HepG2 (cell line): ENCODE measurements around the gene MLYCD. TPM values are rescaled to one million over a fixed set of nuclear protein-coding genes. Genes with fewer than 3 reads are reported as not detected.

Source experiments
- ERF ChIP-seq: IDR thresholded peaks from 2 replicates; pipeline ENCODE4 v1.6.1; 2018; ENCODE audit warnings: missing biosample characterization, missing genetic modification reagents
- ETV6 ChIP-seq: sonication (generic); formaldehyde crosslinking; conservative IDR thresholded peaks from 2 replicates; pipeline ENCODE4 v1.4.0; 2020; ENCODE audit warnings: missing genetic modification reagents
- GABPB1 ChIP-seq: IDR thresholded peaks from 2 replicates; pipeline ENCODE4 v1.6.1; 2016; ENCODE audit warnings: mild to moderate bottlenecking, missing genetic modification reagents, moderate library complexity, missing compliant biosample characterization
- HNRNPH1 ChIP-seq: fragments of 200-400 bp; formaldehyde crosslinking; optimal IDR thresholded peaks from 2 replicates; pipeline ENCODE3; 2017; ENCODE audit warnings: mild to moderate bottlenecking, low read depth, low read length
- HNRNPUL1 ChIP-seq: fragments of 200-400 bp; formaldehyde crosslinking; IDR thresholded peaks from 2 replicates; pipeline ENCODE4 v1.6.1; 2017; ENCODE audit warnings: low read depth, mild to moderate bottlenecking, low read length, moderate library complexity
- NAIF1 ChIP-seq: sonication (generic); formaldehyde crosslinking; IDR thresholded peaks from 2 replicates; pipeline ENCODE4 v1.5.0; 2020; ENCODE audit warnings: mild to moderate bottlenecking, missing genetic modification reagents, borderline replicate concordance
- SIN3A ChIP-seq: IDR thresholded peaks from 2 replicates; pipeline ENCODE4 v1.6.1; 2011; ENCODE audit warnings: low read depth, mild to moderate bottlenecking, control low read depth, low read length, borderline replicate concordance
- SNRNP70 ChIP-seq: fragments of 200-400 bp; formaldehyde crosslinking; IDR thresholded peaks from 2 replicates; pipeline ENCODE4 v1.6.1; 2017; ENCODE audit warnings: mild to moderate bottlenecking, low read depth, low read length, moderate library complexity
- SPEN ChIP-seq: sonication (generic); formaldehyde crosslinking; IDR thresholded peaks from 2 replicates; pipeline ENCODE4 v1.5.1; 2020; ENCODE audit warnings: low read depth, mild to moderate bottlenecking, missing genetic modification reagents
- TRAFD1 ChIP-seq: sonication (generic); formaldehyde crosslinking; IDR thresholded peaks from 2 replicates; pipeline ENCODE4 v1.5.1; 2020; ENCODE audit warnings: missing genetic modification reagents, mild to moderate bottlenecking, borderline replicate concordance
- ZBTB3 ChIP-seq: sonication (generic); formaldehyde crosslinking; IDR thresholded peaks from 2 replicates; pipeline ENCODE4 v1.4.0; 2020; ENCODE audit warnings: low read depth, mild to moderate bottlenecking, moderate library complexity, missing genetic modification reagents, borderline replicate concordance
- ZNF263 ChIP-seq: sonication (generic); formaldehyde crosslinking; IDR thresholded peaks from 2 replicates; pipeline ENCODE4 v1.4.0; 2020; ENCODE audit warnings: missing genetic modification reagents
- ZNF282 ChIP-seq: fragments of 450-650 bp; IDR thresholded peaks from 2 replicates; pipeline ENCODE4 v1.6.1; 2018; ENCODE audit not compliant: partially characterized antibody
- ZNF337 ChIP-seq: sonication (generic); formaldehyde crosslinking; IDR thresholded peaks from 2 replicates; pipeline ENCODE4 v1.5.1; 2020; ENCODE audit warnings: missing genetic modification reagents, low read depth, mild to moderate bottlenecking, borderline replicate concordance
- ZNF572 ChIP-seq: sonication (generic); formaldehyde crosslinking; IDR thresholded peaks from 2 replicates; pipeline ENCODE4 v1.5.1; 2020; ENCODE audit warnings: mild to moderate bottlenecking, missing genetic modification reagents
- ZNF652 ChIP-seq: IDR thresholded peaks from 2 replicates; pipeline ENCODE4 v1.6.1; 2016; ENCODE audit warnings: low read depth, borderline replicate concordance
- ZNF709 ChIP-seq: sonication (generic); formaldehyde crosslinking; IDR thresholded peaks from 2 replicates; pipeline ENCODE4 v1.5.0; 2020; ENCODE audit warnings: mild to moderate bottlenecking, missing genetic modification reagents
- ZNF746 ChIP-seq: sonication (generic); formaldehyde crosslinking; IDR thresholded peaks from 2 replicates; pipeline ENCODE4 v1.8.0; 2022; ENCODE audit warnings: mild to moderate bottlenecking, missing genetic modification reagents
- polyA plus RNA-seq, 8 experiments: library from polyadenylated mRNA; depleted of rRNA in 3 of 8; stranded (reverse) in 7 of 8; unstranded in 1 of 8; fragments of >200 nt; fragmentation: Illumina TruSeq in 4 of 8; extraction: Trizol in 4 of 8; gene quantifications; 2 replicates each; pipeline versions ENCODE4 v1.2.1 to v1.2.3, GENCODE V29; 2011 to 2016; ENCODE audit warnings: low read depth in 4 of 8, missing spikeins in 1 of 8, mixed read lengths in 1 of 8; ENCODE audit not compliant: insufficient read depth in 1 of 8
- total RNA-seq, 5 experiments: library from RNA; depleted of rRNA; stranded (reverse); fragments of >200 nt; fragmentation: Illumina TruSeq; extraction: Trizol; gene quantifications; 2 replicates each; pipeline ENCODE4 v1.2.3, GENCODE V29; 2016; ENCODE audit warnings: low read depth in 1 of 5
- TF ChIP-seq, protein P1 (sequence below): sonication (generic); formaldehyde crosslinking; IDR thresholded peaks from 2 replicates; pipeline ENCODE4 v1.4.0; 2020; ENCODE audit warnings: mild to moderate bottlenecking, missing genetic modification reagents
- TF ChIP-seq, protein P2 (sequence below): sonication (generic); formaldehyde crosslinking; IDR thresholded peaks from 2 replicates; pipeline ENCODE4 v1.4.0; 2020; ENCODE audit warnings: missing genetic modification reagents
- TF ChIP-seq, protein P3 (sequence below): sonication (generic); formaldehyde crosslinking; IDR thresholded peaks from 2 replicates; pipeline ENCODE4 v1.4.0; 2020; ENCODE audit warnings: mild to moderate bottlenecking, missing genetic modification reagents

The MLYCD gene
- total and polyA plus RNA-seq, 2 of the 13 experiments (the other 11 are each of a cell fraction or from before 2014, with no cell fraction given), result 1.8 to 4.0 TPM

DNA sequence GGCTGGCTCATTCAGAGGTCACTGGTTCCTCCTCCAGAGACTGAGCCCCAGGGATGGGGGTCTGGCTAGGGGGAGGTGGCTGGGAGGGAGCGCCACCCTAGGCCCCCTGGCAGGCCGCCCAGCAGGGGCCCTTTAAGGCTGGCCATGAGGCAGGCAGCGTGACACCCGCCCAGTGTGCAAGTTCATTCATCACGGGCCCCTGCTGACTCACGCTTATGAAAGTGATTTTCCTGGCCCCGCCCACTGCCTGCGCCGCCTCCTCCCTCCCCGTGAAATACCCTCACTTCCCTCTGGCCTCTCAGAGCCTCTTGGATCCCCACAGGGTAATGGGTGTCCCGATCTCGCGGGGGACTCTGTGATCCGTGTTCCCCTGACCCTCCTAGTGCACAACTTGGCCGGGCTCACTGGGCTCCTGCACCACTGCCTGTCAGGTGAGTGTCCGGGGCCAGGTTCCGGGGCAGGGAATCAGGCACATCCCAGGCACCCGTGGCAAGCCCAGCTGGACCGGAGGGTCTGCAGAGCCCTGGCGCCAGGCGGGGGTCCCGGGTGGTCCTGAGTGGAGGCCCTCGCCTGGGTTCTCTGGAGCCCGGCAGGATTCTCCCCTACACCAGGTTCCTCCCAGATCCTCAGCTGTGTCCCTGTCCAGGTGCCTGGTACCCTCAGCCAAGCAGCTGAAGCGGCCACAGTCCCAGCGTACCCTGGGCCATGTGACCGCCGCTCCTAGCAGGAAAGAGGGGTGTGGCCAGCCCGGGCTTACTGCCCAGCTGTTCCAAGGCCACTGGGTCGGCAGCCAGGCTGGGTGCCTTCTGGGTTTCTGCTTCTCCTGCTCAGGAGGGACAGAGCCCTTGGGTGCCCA, 54.3 kb downstream of the MLYCD start, which contains the start of gene OSGIN1 (continued):
- peak; percentile 82; the same call in 1 of the 2 replicates for TF ChIP-seq ZNF337 (CRISPR knock-in tag)
- 0 out of 2 replicates have a peak, but pooled peaks have one; percentile 38 for TF ChIP-seq ZNF572
- no peak for TF ChIP-seq HNRNPH1
- peak; percentile 87 for TF ChIP-seq SPEN (CRISPR knock-in tag)
- TF ChIP-seq, protein P1, sequence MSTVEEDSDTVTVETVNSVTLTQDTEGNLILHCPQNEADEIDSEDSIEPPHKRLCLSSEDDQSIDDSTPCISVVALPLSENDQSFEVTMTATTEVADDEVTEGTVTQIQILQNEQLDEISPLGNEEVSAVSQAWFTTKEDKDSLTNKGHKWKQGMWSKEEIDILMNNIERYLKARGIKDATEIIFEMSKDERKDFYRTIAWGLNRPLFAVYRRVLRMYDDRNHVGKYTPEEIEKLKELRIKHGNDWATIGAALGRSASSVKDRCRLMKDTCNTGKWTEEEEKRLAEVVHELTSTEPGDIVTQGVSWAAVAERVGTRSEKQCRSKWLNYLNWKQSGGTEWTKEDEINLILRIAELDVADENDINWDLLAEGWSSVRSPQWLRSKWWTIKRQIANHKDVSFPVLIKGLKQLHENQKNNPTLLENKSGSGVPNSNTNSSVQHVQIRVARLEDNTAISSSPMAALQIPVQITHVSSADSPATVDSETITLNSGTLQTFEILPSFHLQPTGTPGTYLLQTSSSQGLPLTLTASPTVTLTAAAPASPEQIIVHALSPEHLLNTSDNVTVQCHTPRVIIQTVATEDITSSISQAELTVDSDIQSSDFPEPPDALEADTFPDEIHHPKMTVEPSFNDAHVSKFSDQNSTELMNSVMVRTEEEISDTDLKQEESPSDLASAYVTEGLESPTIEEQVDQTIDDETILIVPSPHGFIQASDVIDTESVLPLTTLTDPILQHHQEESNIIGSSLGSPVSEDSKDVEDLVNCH, result no peak
- TF ChIP-seq NAIF1, result peak; percentile 54; the same call in 1 of the 2 replicates
- TF ChIP-seq ZNF709, result no peak; the same call in 1 of the 2 replicates
- no peak; the same call in 1 of the 2 replicates for TF ChIP-seq ZNF746 (CRISPR knock-in tag)
- TF ChIP-seq SNRNP70, result no peak
- TF ChIP-seq, protein P2, sequence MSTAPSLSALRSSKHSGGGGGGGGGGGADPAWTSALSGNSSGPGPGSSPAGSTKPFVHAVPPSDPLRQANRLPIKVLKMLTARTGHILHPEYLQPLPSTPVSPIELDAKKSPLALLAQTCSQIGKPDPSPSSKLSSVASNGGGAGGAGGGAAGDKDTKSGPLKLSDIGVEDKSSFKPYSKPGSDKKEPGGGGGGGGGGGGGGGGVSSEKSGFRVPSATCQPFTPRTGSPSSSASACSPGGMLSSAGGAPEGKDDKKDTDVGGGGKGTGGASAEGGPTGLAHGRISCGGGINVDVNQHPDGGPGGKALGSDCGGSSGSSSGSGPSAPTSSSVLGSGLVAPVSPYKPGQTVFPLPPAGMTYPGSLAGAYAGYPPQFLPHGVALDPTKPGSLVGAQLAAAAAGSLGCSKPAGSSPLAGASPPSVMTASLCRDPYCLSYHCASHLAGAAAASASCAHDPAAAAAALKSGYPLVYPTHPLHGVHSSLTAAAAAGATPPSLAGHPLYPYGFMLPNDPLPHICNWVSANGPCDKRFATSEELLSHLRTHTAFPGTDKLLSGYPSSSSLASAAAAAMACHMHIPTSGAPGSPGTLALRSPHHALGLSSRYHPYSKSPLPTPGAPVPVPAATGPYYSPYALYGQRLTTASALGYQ, result peak; percentile 60
- TF ChIP-seq, protein P3, sequence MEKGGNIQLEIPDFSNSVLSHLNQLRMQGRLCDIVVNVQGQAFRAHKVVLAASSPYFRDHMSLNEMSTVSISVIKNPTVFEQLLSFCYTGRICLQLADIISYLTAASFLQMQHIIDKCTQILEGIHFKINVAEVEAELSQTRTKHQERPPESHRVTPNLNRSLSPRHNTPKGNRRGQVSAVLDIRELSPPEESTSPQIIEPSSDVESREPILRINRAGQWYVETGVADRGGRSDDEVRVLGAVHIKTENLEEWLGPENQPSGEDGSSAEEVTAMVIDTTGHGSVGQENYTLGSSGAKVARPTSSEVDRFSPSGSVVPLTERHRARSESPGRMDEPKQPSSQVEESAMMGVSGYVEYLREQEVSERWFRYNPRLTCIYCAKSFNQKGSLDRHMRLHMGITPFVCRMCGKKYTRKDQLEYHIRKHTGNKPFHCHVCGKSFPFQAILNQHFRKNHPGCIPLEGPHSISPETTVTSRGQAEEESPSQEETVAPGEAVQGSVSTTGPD (CRISPR knock-in tag), result peak; percentile 29; the same call in 1 of the 2 replicates
- peak; percentile 96 for TF ChIP-seq SIN3A
- no peak for TF ChIP-seq ZBTB3 (CRISPR knock-in tag)
- no peak; the same call in none of the 2 replicates for TF ChIP-seq ZNF263 (CRISPR knock-in tag)
- peak; percentile 89; the same call in 1 of the 2 replicates for TF ChIP-seq TRAFD1 (CRISPR knock-in tag)
- no peak for TF ChIP-seq ZNF282
- TF ChIP-seq ETV6, result 0 out of 2 replicates have a peak, but pooled peaks have one; percentile 47
- TF ChIP-seq ERF (CRISPR knock-in tag), result peak; percentile 72
- TF ChIP-seq ZNF652 (CRISPR knock-in tag), result peak; percentile 76
- TF ChIP-seq GABPB1 (CRISPR knock-in tag), result peak; percentile 69
- TF ChIP-seq HNRNPUL1, result no peak
